Skin of body (tissue), 2 donors: ENCODE measurements around the gene GNAZ. TPM values are rescaled to one million over a fixed set of nuclear protein-coding genes. Genes with fewer than 3 reads are reported as not detected.
"Not testable (repeated sequence)": the region's sequence is repeated elsewhere in the genome, so short reads cannot be mapped to it uniquely, and the experiment has no call there.

Experiments
- DNase-seq: peaks from one replicate; lab custom pipeline; 2025; lab: John Stamatoyannopoulos, UW
- total RNA-seq: library from RNA; depleted of rRNA; stranded (reverse); fragments of >200 nt; gene quantifications from one replicate; pipeline ENCODE4 v1.2.3, GENCODE V29; 2014

The GNAZ gene
- total RNA-seq, 1 donor from 2014 or later, result 1.8 TPM

DNA sequence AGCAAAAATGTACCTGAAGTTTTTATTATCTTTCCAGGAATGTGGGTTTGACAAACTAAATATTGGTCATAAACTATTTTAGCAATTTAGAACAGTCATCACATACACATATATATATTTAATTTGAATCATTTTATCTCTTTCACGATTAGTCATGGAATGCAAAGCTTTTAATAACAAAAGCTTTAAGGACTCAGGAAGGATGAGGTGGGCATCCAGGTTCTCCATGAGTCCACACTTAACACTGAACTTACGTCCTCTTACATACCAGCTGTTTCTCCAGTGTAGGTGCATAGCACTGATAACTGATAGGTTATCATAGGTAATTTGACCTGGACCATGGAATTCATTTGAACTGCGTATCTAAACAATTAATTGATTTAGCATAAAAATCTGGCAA, 28.1 kb upstream of the GNAZ start:
- DNase-seq, result no peak

DNA sequence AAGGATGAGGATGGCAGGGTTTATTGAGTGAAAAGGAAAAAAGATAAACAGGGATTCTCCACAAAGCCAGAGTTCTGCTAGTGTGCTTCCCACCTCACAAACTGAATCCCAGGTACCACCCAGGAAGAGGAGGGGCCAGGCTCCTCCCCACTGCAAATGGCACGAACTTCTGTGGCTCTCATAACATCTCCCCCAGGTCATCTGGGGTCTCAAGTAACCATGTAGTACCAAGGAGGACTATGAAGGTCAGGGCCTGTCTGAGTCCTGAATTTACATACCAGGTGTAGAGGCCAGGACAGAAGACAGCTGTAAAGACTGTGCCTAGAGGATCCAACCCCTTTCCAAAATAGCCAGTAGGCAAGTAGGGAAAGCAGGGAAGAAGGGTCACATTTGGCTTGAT, 25.7 kb upstream of the GNAZ start:
- DNase-seq, result no peak

DNA sequence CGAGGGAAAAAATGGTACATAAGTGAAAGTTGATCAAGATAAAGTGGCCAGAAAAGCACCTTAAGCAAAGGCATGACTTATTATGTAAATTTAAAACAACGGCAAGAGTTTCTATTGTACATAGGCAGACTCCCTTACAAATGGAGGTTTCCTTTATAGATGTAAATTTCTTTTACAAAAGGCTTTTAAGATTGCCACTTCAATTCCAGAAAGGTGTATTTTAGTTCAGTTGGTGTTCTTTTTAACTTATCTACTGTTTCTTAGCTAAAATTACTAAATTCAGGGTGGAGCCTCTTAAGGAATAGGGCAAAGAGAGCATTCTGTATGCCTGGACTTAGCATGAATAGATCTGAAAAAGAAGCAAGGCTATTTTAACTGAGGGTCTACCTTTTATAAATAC, 24.9 kb upstream of the GNAZ start:
- DNase-seq, result no peak

GRCh38 chr22:23047265-23047664, 23.1 kb upstream of the GNAZ start:
- DNase-seq, result no peak

GRCh38 chr22:23047742-23048141, 22.6 kb upstream of the GNAZ start:
- DNase-seq, result no peak

GRCh38 chr22:23050546-23050945, 19.8 kb upstream of the GNAZ start:
- not testable (repeated sequence) for DNase-seq

DNA sequence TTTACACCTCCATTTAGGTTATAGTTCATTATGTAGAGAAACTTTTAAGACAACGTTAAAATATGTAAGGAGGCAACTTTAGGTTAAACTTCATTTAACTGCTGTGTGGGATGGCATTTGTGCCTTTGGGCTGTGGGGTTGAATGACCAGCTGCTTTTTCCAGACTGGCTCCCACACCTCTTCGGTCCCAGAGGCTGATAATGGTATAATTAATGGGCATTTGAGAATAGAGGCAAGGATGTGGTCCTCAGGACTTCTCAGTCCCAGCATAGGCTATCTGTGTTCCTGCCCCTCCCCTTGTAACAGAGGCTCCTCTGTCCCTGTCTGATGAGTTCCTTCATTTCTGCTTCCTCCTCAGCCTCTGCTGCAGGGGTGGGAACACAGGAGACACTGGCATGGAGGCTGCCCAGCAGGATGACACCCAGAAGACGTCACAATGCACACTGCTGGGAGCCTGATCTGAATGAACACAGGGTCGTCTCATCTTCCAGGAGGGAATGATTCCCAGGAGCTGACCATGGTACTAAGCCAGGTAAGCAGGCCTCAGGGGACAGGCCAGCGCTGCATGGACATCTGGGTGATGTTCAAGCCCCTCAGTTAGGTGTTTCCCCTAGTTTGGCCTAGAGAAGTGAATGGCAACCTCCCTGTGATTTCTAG, 17.1 kb upstream of the GNAZ start:
- no peak for DNase-seq

DNA sequence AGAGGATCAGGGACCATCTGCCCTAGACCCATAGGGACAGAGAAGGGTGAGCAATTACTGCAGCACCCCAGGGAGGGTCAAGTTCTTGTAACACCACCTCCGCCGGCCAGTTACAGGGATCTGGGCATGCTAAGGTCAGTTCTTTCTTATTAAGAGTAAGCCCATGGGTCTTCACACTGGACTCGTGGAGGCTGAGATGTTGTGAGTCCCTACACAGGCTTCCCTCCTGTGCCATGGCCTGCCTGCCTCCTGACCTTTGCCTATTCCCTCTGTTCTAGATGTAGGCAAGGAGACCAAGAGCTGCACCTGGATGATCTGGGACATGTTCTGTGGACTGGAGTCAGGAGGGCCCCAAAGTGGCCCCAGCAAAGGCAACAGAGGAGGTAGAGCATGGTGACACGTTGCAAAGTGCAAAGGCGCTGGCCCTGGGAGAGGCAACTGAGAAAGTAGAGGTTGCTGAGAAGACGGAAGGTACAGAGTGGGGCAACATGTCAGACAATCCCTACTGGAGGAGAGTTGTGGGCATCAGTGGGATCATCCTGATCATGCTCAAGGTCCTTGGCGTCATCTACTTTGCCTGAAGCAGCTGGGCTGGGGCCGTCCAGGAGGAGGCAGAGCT, 16.3 kb upstream of the GNAZ start:
- no peak for DNase-seq

- no peak for DNase-seq
Measured at GRCh38 chr22:23054531-23055257, 15.6 kb upstream of the GNAZ start.

- no peak for DNase-seq
Measured at GRCh38 chr22:23055449-23056179, 14.7 kb upstream of the GNAZ start.

DNA sequence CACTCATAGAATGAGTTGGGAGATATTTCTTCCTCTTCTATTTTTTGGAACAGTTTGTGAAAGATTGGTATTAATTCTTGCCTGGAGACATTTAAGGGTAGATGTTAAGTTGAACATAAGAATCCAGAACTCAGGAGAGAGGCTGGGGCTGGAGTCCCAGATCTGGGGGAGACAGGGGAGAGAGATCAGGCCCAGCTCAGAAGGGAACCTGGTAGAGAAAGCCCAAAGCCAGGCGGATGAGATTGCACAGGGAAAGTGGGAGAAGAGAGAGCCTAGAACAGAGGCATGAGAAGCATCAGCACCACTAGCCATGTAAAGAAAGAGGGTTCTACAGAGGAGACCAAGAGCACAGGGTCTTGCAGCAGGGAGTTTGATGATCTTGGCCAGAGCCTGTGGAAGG, 13.0 kb upstream of the GNAZ start:
- no peak for DNase-seq

GRCh38 chr22:23058063-23058462, 12.3 kb upstream of the GNAZ start:
- DNase-seq, result no peak

- no peak for DNase-seq
Measured at GRCh38 chr22:23058481-23059283, 11.6 kb upstream of the GNAZ start.

DNA sequence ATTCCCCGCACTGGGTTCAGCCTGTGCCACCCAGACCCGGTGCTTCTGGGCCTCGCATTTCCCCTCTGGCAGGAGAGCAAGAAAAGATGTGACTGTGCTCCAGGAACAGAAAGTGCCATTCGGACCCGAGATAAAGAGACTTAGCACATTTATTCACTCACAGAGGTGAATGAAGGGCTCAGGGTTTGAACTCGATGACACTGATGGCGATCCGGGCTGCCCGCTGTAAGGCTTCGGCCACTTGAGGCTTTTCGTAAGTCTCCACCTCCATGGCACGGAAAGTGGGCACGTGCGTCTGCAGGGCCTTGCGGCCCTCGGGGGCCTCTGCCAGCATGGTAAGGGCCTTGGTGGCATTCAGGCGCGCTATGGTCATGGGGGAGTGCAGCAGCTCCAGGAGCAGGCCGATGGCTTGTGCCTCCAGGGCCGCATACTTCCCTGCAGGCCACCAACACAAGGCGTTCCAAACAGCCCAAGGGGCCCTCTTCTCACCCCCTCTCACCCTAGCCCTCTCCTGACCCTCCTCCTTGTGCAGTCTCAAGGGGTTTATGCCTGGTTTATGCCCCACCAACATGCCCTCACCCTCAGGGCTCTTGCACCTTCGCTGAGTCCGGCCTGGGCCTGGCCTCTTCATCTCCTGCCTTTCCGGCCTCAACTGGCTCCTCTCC, 10.9 kb upstream of the GNAZ start:
- DNase-seq, result no peak

GRCh38 chr22:23060612-23061400, 9.5 kb upstream of the GNAZ start:
- DNase-seq, result no peak

- no peak for DNase-seq
Measured at GRCh38 chr22:23061471-23062280, 8.6 kb upstream of the GNAZ start.

GRCh38 chr22:23062616-23063538, 7.4 kb upstream of the GNAZ start:
- no peak for DNase-seq
